HG03520 (cell line): ENCODE results near the gene BCAS1.

ENCODE experiments used
- ATAC-seq: cut with Tn5 transposase; IDR thresholded peaks from one replicate; pipeline ENCODE4 v1.9.1; 2021; ENCODE audit warnings: mild to moderate bottlenecking, moderate library complexity; ENCODE audit not compliant: unreplicated experiment

Gene BCAS1

GRCh38 chr20:53970232-53970631 is 100.2 kb downstream of the BCAS1 start:
- no peak for ATAC-seq

DNA sequence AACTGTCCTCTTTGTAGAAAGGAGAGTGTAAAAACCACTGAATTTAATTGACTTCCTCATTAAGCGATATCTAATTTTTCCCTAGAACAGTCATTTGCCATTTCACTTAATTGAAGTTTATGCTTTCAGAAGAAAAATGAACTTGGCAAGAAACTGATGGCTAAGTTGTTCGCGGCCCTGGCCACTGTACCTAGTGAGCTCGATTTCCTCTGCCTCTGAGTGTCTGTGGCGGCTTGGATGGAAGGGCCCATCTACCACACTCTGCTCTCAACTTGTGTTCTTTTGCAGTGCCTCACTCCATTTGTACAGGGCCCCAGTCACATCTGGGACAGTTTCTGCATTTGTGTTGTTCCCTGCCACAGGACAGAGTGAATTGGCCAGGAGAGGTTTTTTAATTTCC is 102.9 kb downstream of the BCAS1 start:
- no peak for ATAC-seq

DNA sequence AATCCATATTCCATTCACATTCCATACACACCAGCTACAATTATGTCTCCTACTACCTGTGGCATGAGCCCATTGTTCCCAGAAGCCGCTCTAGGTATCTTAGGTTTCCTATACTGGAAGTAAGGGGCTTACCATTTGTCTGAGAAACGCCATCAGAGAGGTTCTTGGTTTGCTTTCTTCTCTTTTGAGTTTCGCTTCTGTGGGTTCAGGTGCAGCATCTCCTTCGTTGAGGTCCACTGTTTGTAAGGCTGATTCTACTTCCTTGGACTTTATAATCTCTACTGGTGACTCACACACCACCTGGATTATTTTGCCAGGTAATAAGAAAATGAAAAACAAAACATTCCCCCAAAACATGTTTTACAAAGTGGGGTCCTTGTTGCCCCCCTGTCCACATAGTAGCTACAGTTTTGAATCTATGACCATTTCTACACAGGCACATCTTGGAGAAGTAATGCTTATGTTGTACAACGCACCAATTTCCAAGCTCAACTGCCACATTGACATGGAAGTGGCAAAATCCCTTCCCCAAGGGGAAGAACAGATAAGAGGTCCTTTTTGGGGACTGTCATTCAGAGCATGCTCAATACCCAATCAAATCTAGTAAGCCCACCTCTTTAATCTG is 103.5 kb downstream of the BCAS1 start:
- no peak for ATAC-seq

- ATAC-seq = no peak
Measured at GRCh38 chr20:53964501-53965253, 105.7 kb downstream of the BCAS1 start.

DNA sequence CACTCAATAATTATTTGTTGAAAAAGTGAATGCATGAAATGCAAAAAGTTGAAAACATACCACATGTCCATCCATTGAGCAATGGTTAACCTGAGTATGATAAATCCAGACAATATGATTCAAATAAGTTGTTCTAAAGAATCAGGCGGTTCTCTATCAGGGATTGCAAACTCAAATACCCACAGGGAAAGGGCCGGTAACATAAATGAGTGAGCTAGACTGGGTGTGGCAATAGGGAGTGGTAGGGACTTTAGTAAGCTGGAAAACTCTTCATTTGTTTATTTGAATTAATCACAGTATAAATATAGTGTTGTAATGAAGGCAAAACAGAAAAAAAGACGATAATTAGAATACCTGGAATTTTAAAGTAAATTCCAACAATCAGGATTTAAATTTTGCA is 106.3 kb downstream of the BCAS1 start:
- no peak for ATAC-seq

DNA sequence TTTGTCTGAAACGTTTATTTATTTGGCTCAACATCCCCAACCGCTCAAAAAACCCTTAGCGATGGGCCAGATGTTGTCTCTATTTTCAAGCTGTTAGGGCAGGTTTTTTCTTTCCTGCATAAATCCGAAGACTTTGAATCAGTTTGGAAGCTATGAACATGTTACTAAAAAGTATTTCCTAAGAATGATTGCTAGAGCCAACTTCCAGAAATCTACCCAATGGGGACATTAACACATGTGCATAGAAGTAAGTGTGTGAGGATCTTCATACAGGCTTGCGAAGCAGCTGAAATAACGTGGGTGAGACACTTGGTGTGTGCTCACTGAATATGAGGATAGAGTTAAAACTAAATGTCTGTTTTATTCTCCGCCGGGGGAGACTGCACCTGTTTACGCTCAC is 106.8 kb downstream of the BCAS1 start:
- no peak for ATAC-seq

DNA sequence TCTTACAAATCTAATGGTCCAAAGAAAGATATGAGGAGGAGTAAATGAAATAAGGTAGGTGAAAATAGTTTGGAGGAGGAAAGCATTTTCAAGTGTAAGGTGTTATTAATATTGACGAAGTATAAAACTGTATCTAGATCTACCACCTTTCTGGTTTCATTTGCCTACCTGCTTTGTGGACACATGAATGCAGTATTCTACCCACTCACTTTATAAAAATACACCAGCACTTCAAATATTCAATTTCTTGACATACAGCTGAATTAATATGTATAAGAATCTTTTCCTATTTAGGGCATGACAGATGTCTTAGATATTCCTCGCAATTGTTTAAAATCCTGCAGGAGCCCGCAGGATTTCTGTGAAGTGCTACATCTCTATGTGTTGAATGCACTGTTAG is 108.0 kb downstream of the BCAS1 start:
- no peak for ATAC-seq

- ATAC-seq = no peak
Measured at GRCh38 chr20:53961527-53961926, 108.9 kb downstream of the BCAS1 start.

DNA sequence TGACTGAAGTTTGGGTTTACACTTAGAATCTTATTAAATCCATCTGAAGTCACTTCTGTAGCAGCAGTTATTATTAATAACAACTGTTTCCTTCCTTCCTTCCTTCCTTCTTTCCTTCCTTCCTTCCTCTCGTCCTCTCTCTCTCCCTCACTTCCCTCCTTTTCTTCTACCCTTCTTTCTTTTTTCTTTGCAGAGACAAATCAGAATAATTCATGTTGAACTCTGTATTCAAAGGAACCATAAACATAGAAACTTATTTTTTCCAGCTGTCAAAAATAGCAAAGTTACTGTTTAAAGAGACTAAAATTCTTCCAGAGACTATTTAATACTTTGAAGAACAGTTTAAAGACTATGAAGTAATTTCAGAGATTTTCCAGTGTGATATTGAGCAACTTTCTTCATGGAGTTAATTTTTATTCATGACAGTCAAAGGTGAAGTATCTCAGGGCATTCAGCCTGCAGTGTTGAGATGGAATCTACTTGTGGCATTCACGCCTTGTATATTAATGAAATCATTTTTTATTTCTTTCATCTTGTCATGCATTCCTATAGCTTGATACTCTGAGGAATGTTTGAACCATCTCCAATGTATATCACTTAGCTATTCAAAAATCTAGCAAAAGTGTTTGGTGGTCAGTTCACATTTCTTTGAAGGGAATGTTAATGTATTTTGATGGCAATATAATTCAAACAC is 109.7 kb downstream of the BCAS1 start:
- ATAC-seq = no peak

- ATAC-seq = no peak
Measured at GRCh38 chr20:53959911-53960578, 110.3 kb downstream of the BCAS1 start.

GRCh38 chr20:53958260-53958659 is 112.1 kb downstream of the BCAS1 start:
- no peak for ATAC-seq

DNA sequence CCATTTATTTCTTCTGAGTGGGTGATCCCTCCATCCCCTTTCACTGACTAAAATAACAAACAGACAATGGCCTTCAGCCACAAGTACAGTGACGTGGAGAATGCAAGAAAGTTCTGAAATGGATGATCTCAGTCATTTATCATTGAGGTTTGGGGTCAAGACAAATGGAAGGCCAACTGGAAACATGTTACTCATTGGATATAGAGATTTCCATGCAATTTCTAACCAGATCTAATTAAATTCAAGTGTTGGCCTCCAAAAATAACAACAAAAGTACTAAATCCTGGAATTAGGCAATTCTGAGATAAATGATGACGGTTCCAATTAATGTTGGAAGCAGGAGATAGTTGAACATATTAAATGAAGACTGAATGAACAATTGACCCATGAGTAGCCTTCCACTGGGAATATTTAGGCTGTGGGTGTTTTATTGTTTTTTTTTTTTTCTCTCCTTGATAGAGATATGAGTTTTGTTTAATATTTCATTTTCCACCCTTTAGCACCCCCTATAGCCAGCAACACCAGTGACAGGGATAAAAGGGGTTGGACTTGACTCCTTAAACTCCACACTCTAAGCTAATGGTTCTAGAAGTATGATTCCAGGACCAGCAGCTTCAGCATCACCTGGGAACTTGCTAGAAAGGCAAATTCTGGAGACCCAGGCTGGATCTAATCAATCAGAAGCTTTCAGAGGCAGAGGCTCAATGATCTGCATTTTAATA is 112.8 kb downstream of the BCAS1 start:
- ATAC-seq = no peak

DNA sequence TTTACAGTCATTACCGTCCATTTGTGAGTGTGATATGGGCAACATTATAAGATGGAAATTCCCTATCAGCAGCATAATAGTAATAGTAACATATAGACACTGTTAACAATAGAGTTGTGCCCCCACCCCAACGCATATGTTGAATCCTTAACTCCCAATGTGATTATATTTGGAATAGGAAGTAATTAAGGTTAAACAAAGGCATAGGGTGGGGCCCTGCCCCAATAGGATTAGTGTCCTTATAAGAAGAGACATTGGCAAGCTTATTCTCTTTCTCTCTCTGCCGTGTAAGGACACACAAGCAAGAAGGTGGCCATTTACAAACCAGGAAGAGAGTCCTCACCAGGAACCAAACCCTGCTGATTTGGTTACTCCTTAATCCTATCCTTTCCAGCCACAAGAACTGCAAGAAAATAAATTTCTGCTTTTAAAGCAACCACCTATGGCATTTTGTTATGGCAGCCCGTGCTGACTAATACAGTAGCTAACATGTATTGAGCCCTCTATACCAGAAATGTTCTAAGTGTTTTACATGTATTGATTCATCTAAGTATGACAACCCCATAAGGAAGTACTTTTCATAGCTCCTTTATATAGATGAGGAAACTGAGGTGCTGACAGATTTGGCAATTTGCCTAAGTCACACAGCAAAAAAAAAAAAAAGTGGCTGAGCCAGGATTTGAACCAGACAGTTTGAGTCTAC is 114.2 kb downstream of the BCAS1 start:
- ATAC-seq = no peak

- ATAC-seq = no peak
Measured at GRCh38 chr20:53954723-53955658, 115.4 kb downstream of the BCAS1 start.

DNA sequence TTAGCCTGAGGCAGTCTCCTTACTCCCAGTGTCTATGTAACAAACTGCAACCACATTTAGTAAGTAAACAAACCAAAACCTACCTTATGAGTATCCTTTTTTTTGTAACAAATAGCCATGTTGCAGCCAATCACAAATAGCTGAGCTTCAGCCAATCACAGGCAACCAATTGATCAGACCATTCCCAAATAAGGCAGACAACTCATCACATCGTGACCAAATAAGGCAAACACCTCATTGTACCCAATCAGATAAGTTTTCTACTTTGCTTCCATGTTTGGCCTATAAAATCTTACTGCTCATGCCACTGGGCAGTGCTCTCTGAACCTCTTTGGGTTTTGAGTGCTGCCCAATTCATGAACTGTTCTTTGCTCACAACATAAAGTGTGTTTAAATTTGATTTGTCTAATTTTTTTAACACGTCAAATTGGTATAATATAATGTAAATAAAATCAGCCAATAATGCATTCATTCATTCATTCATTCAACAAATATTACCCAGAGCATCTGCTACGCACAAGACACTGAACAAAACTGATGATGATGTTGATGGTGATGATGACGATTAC is 117.8 kb downstream of the BCAS1 start:
- ATAC-seq = no peak

DNA sequence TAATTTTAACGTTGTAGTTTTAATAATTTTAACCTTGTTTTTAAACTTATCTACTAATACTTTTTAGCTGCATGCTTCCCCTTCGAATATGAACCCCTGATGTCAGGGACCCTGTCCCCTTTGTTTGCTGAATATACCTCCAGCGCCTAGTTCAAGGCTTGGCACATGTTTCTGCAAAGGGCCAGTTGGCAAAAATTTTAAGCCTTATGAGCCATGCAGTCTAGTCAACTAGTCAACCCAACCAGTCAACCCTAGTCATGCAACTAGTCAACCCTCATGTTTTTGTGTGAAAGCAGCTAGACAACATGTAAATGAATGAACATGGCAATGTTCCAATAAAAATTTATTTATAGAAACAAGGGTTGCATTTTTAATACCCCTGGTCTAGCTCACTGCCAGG is 119.8 kb downstream of the BCAS1 start:
- no peak for ATAC-seq

GRCh38 chr20:53950031-53950430 is 120.4 kb downstream of the BCAS1 start:
- no peak for ATAC-seq

DNA sequence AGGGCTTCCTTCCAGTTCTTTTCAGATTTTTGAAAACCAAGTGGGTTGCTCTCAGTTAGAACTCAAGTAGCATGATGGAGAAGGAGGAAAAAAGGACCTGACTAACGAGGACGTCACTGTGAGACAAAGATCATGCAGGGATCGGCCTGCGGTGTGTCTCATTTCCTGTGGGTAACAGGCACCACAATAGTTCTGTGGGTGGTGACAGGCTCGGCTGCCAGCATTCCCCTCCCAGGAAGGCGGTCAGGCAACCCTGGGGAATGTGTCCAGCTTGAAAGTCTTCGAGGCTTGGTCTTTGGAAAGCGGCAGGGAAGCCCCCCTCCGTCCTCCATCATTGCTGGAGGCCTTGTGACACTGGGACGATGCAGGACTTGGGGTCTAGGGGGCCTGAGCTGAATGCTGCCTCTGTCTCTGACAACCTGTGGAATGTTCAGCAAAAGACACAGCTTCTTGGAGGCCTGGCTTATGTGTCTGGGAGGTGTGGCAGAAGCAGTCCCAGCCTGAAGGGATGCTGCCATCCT is 121.0 kb downstream of the BCAS1 start:
- ATAC-seq = peak; percentile 69
